Measurements from ENCODE around the gene PIN1.

DNA sequence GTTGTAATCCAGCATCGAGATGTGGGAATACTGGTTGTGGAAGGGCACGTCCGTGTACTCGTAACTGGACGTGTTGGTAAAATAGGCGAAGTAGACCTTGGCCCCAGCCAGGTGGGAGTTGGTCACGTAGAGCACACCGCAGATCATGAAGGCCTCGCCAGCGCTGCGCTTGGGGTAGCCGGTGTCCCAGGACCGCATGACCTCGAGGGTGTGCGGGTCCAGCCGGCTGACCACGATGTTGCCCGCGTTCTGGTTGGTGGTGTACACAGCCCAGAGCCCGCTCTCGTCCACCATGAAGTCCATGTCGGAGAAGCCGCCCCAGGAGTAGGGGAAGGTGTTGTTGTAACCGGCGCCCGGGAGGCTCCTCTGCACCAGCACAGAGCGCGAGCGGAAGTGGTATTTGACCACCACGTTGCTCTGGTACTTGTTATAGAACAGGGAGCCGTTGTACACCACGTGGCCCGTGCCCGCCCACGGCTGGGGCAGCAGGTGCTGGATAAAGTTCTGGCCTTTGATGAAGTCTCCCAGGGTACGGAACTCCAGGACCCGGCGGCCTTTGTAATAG lies 19.2 kb downstream of the PIN1 start:
- TF ChIP-seq, protein P1, sequence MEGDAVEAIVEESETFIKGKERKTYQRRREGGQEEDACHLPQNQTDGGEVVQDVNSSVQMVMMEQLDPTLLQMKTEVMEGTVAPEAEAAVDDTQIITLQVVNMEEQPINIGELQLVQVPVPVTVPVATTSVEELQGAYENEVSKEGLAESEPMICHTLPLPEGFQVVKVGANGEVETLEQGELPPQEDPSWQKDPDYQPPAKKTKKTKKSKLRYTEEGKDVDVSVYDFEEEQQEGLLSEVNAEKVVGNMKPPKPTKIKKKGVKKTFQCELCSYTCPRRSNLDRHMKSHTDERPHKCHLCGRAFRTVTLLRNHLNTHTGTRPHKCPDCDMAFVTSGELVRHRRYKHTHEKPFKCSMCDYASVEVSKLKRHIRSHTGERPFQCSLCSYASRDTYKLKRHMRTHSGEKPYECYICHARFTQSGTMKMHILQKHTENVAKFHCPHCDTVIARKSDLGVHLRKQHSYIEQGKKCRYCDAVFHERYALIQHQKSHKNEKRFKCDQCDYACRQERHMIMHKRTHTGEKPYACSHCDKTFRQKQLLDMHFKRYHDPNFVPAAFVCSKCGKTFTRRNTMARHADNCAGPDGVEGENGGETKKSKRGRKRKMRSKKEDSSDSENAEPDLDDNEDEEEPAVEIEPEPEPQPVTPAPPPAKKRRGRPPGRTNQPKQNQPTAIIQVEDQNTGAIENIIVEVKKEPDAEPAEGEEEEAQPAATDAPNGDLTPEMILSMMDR (IDR thresholded peaks at IDR 0.05), result no peak
- TF ChIP-seq POLR2A (IDR thresholded peaks at IDR 0.05) (no peak), POLR2AphosphoS5 (IDR thresholded peaks at IDR 0.05) (no peak)

Data from prostate gland (tissue), 2 donors.